Dermis microvascular lymphatic vessel endothelial cell (primary cell): ENCODE data around the gene SMIM35. TPM values are rescaled to one million over a fixed set of nuclear protein-coding genes. Genes with fewer than 3 reads are reported as not detected.
"Not testable (repeated sequence)": the region's sequence is repeated elsewhere in the genome, so short reads cannot be mapped to it uniquely, and the experiment has no call there.

Experiments used
- DNase-seq, 2 donors: peaks; one replicate each; pipeline versions ENCODE4 v3.0.0 to v3.0.0-alpha.2; 2010; ENCODE audit warnings: low read depth in 2 of 2
- total RNA-seq: library from RNA; depleted of rRNA; stranded (reverse); fragments of >200 nt; gene quantifications from 2 replicates; pipeline ENCODE4 v1.2.1, GENCODE V29; 2014

SMIM35 gene
- total RNA-seq, 1 donor from 2014 or later = not detected

DNA sequence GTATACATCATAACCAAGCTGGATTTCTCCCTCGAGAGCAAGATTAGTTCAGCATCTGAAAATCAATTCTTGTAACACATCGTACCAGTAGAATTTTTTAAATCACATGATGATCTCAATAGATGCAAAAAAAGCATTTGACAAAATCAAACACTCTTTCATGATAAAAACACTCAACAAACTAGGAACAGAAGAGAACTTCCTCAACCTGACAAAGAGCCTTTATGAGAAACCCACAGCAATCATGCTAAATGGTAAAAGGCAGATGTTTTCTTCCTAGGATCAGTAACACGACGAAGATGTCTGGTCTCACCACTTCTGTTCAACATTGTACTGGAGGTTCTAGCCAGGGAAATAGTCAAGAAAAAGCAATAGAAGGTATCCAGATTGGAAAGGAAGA lies 44.0 kb downstream of the SMIM35 start:
- no peak for DNase-seq

DNA sequence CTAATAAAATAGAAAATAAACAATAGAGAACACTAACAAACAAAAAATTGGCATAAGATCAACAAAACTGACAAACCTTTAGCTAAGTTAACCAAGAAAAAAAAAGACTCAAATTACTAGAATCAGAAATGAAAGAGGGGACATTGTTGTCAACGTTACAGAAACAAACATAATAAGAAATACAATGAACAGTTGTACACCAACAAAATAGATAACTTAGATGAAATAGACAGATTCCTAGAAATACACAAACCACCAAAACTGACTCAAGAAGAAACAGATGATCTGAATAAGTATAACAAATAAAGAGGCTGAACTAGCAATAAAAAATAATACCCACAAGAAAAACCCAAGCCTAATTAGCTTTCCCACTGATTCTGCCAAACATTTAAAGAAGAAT lies 44.6 kb downstream of the SMIM35 start:
- DNase-seq = no peak

DNA sequence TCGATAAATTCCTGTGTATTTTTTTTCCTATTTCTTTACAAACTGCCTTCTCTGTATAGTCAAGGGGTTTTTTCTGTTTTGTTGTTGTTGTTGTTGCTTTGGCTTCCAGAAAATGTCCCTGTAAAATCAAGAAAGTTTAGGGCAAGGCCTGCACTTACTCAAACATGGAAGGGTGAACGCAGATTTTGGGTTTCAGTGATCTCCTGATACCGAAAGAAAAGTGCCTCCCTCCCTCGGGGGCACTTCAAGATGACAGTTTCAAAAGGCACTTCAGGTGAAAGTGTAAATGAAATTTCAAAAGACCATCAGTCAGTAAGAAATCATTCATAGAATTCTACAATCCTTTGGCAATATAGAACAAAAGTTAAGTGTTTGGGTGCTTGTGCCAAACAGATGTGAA lies 53.3 kb downstream of the SMIM35 start:
- no peak for DNase-seq

DNA sequence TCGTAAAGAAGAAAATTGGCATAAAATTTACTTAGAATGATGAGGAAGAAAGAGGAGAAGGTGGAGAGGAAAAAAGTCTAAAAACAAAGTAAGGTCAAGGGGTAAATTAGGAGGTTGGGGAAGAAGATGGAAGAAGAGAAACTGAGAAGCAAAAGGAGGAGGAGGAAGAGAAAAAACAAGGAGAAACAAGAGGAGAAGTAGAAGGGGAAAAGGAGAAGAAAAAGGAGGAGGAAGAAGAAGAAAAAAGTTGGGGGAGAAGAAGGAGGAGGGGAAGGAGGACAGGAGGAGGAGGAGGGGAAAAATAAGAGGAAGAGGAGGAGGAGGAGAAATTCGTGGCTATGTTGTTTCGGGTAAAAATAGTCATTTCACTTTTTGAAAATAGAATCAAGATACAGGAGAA lies 58.1 kb downstream of the SMIM35 start:
- no peak for DNase-seq

DNA sequence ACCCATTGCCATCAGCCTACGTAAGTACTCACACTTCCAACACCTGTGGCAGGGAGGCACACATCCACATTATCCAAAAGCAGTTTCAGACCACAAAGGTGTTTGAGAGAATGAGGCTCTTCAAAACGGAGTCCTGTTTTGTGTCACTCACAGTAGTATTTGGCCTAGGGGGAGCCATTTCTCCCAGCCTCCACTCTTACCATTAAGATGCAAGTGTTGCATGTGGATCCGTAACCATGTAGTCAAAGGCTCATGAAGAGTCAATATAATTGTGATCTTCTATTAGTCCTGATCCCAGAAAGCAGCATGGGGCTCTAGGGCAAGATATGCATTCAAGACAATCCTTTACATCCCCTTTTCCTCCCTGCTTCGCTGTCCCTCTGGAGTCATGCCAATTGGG lies 59.1 kb downstream of the SMIM35 start:
- DNase-seq = no peak

DNA sequence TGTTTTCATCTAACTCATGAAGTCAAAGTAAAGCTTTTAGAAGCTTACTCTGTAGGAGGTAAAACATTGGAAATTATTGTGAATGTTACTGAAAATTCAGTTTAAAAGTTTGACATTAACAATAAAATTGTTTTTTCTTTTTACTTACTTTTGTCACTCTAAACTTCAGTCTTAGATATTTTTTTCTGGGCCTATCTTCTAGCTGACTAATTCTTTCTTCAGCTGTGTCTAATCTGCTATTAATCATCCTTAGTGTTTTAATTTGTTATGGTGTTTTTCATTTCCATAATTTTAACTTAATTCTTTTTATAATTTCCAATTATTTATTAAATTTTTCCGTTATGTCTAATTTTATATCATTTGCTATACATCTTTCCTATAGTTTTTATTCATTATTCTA lies 65.6 kb downstream of the SMIM35 start:
- no peak for DNase-seq

DNA sequence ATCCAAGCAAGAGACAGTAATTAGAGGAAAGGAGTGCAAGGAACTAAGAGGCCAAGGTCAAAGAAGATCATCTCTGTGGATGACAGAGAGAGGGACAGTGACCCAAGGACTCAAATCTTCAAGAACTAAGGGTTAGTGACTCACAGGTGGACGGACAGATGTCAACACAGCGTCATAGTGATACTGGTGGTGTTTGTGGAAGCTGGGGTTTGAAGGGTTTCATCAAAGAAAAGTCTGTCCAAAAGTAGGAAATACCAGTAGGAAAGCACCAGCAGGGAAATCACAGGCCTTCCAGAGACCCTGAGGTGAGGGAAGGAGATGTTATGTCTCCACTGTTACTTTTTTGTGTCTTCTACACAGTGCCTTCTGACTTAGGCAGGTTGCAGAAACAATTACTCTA lies 68.4 kb downstream of the SMIM35 start:
- no peak for DNase-seq

DNA sequence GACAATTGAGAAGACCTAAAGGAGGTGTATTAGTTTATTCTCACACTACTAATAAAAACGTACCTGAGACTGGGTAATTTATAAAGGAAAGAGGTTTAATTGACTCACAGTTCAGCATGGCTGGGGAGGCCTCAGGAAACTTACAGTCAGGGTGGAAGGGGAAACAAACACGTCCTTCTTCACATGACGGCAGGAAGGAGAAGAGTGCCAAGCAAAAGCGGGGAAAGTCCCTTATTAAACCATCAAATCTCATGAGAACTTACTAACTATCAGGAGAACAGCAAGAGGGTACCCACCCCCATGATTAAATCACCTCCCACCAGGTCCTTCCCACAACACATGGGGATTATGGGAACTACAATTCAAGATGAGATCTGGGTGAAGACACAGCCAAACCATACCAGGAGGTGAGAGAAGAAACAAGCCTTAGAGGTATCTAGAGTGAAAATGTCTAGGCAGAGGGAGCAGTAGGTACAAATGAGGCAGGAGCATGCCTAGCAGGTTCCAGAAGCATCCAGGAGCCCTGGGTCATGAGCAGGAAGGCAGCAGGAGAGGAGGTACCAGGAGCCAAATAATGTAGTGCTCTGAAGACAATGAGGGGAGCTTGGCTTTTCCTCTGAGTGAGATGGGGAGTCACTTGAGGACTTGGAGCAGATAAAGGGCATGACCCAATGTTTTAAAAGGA lies 69.0 kb downstream of the SMIM35 start:
- DNase-seq = no peak

DNA sequence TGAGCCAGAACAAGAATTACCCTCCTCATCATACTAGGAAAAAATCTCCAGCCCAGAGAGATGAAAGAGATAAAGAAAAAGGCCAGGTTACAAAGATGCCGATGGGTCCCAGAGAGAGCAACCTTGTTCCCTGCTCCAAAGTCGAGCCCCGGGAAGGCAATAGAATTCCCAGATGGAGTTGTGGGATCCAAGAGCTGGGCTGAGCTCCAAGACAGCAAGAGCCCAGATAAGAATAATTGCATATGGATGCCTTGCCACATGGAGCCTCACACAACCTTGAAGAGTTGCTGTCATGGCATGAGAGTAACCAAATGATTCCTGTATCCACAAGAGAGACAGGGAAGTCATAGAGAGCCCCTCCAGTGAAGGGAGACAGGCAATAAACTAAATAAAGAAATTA lies 69.7 kb downstream of the SMIM35 start:
- no peak for DNase-seq

DNA sequence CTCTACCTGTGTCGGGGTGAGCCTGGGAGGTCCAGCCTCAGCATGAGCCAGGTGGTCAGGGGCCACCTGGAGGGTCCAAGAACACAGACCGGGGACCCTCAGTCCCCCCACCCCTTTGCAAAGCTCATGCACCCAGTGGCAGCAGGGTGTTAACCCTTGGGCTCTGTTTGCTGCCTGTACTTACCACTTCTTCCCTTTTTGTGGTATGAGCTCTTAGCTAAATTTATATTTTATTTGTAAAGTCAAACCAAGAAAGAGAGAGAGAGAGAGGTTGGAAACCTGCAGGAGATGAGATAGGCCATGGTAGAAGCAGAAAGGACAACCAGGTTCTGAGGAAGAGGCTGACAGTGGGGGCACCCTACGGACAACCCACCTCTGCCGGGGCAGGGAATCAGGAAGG lies 70.7 kb downstream of the SMIM35 start:
- no peak for DNase-seq

DNA sequence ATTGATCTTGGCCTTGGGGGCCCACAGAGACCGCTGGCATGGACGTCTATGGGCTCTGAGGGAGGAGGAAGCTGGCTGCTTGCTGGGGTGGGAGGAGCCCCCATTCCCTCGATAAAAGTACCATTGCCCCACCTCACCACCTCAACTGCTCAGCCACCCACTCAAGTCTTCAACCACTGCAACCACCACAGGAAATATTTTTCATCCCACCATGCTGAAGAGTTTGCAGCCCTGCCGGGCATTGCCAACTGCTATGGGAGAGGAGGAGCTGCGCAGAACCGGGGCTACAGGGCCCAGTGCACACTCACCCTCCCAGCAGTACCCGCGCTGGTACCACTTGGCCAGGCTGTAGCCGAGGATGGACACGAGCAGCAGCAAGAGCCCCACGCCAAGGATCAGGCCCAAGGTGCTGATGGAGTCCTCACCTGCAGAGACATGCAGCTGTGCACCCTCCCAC lies 71.3 kb downstream of the SMIM35 start:
- DNase-seq = no peak

DNA sequence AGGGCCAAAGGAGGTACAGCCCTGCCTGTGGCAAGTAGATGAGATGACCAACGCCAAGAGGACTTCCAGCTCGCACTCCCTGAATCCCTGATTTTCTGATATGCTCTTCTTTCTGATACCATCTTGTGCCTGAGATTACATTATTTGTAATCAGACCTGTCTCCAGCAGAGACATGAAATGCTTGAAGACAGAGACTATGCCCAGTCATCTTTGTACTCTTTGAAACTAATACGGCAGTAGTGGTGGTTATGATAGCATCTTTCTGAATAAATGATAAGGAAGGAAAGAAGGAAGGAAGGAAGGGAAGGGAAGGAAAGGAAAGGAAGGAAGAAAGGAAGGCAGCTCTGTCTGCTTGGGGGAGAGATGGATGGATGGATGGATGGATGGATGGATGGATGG lies 72.7 kb downstream of the SMIM35 start:
- DNase-seq = no peak

DNA sequence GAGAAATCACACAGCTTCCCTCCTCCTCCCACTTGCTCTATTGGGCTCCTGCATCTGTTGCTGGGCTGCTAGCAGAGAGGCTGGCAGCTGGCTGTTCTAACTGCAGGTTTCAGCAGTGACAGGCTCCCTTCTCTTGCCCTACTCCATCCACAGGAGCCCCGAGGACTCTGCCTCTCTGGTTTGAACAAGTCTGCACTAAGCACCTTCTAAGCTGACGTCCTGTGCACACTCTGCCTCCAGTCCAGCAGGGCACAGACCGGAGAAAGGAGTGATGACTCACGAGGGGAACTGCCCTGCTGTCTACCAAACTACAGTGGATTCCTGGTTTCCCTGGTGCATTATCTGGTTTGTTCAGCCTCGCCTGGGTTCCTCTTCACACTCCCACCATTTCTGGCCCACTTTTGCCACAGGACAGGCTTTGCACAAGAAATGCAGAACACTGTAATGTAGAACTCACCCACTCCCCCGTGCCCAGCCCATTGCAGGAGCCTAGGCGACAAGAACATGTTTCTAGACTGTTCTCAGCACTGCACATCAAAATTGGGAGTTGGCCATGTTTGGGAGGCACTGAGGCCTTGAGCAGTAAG lies 74.6 kb downstream of the SMIM35 start:
- peak in 1 of 2 donors; percentile 12 for DNase-seq

DNA sequence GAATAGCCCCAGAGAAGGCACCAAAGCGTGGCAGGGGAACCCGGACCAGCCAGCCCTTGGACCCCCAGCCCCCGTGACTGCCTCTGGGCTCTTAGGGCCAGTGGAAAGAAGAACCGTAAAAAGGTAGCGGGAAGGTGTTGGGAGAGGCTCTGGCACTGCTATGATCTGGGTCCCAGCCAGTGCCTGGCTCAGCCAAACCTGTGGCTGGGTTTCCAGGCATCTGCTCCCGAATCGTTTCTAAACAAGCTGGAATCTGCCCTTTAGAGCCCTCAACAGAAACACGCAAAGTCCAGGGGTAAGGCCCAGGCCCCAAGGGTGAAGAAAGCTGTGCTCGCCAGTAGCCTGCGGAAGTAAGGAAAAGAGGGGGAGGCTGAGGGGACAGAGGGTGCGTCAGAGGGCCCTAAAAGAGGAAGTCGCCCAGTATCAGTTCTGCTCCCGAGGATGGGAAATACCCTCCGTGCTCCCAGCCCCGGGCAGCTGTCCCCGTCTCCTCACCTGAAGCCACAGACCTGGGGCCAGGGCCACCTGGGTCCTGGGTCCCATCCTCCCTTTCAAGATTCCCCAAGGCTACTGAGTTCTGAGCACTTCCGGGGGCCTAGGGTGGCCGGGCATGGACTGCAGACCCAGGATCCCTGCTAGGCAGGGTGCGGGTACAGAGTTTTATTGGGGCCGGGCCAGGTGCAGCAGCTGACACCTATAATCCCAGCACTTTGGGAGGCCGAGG lies 75.9 kb downstream of the SMIM35 start:
- no peak for DNase-seq

DNA sequence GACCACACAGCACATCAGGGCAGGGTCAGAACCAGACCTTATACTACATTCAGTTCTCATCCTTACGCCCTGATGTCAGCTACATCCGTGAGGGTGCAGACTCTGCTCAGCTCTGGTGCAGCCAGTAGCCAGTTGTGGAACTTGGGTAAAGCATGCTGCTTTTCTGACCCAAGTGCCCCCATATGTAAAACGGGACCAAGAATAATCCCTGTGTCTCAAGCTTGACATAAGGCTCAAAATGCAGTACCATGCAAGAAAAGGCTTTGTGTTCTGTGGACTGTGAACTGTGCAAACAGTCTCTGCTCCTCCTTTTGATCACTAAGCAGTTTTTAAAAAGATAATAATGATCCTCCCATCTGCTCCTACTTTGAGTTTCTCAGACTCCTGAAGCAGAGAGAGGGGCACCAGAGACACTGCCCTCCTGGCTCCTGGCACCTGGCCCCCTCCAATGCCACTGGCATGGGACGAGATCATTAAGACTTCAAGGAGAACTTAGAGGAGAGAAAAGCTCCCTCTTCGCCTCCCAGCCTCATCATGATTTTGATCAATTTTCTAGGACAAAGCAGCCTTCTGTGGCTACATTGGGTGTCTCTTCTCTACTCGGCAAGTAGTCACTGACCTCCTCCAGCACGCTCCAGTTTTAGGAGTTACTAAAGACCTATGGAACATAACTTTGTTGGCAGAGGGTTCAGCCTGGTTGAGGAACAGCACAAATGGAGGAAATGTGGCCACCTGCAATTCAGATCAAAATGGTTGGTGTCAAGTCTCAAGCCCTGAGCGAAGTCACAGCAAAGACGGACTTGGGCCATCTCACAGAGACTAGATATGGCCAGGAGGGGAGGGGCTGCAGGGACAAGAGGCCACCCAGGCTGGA lies 76.7 kb downstream of the SMIM35 start:
- DNase-seq = no peak

DNA sequence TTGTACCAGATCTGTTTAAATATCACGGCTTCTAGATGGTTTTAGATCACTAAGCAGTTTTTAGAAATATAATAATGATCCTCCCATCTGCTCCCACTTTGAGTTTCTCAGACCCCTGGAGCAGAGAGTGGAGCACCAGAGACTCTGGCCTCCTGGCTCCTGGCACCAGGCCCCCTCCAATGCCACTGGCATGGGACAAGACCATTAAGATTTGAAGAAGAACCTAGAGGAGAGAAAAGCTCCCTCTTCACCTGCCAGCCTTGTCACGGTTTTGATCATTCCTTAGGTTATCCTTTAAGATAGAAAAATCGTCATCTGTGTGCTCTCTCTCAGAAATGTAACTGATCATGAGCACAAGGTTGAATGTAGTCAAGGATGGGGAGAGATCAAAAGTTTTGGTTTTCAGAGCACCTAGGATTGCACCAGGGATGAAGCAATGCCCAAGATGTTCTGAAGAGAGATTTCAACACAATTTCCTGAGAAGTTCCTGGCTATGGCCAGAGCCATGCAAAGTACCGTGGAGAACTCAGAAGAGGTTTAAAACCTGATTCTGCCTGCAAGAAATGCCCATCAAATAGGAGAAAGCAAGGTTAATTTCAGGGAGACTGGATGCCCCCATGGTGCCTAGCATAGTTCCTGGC lies 78.4 kb downstream of the SMIM35 start:
- no peak for DNase-seq

DNA sequence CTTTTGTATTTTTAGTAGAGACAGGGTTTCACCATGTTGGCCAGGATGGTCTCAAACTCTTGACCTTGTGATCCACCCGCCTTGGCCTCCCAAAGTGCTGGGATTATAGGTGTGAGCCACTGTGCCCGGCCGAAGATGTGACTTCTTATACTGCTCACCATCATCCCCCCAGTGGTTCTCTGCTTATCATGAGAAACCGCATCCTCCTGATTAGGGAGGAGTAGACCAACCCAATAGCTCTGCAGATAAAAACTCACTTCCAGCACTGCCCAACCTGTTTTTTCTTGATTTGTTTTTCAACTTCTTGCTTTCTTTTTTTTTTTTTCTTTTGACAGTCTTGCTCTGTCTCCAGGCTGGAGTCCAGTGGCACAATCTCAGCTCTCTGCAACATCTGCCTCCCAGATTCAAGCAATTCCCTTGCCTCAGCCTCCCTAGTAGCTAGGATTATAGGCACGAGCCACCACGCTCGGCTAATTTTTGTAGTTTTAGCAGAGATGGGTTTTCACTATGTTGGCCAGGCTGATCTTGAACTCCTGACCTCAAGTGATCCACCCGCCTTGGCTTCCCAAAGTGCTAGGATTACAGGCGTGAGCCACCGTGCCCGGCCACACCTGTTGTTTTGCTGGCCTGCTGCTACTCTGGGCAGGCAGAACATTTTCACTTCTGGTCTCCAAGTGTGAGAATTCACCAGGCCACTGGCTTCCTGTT lies 79.0 kb downstream of the SMIM35 start:
- not testable (repeated sequence) for DNase-seq

DNA sequence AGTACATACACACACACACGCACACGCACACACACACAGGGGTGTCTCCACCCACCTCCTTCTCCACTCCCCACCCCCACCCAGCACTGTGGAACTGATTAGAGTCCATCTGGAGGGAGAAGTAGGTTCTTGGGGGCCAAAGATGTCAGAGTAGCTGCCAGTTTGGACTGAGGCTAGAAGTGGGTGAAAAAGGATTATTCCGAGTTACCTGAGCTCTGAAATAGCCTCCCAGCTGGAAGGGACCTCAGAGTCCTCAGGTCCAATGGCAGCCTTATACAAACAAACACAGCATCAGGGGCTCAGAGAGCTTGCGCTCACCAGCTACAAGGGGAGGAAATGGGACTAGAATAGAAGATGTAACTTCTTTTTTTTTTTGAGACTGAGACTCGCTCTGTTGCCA lies 79.7 kb downstream of the SMIM35 start:
- DNase-seq = no peak

DNA sequence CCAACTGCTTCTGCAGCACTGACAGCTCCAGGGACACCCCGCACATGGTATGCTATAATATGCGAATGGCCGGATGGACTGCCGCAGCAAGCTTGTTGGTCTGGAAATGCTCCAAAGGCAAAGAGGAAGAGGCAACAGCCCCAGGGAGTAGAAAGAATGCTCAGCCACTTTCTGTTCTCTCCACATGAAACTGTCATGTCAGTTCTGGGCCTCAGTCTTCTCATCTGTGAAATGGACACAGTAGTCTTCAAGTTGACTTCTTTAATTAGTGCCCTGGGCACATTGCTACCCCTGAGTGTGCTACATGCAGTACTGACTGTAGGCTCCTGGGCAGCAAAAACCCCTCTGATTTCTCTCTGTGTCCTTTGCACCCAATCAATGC lies 80.6 kb downstream of the SMIM35 start:
- no peak for DNase-seq

DNA sequence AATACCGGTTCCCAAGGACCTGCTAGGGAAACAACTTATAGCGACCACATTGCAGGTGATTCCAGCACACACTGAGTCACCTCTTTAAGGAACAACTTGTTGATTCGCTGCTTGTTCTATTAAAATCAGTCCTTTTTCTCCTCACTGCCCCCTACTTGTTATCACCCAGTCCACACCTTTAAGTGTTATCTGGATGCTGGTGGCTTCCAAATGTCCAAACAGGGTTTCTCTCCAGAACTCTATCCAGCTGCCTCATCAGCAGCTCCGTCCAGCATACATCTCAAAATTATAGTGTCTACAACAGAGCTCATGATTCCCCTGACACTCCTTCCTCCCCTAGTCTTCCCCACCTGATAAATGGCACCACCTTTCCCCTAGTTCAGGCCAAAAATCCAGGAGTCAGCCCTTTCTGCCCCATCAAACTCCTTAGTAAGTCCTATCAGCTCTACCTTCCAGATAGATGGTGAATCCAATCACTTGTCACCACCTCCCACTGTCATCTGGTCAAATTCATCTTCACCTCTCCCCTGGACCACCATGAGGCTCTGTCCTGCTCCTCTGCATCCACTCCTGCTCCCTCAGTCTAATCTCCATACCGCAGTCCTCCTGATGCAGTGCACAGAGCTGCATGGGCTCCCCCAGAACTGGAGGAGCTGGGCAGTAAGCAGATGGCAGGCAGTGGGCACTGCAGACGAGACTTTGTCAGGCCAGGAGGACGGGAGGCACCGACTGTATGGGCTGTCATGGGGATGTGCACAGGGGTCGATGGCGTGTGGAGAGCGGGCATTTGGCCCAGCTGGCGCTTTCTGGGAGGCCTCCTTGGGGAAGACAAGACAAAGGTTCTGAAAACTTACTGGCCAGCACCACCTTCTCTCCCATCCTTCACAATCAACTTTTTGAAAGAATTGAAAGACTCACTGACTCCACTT lies 81.3 kb downstream of the SMIM35 start:
- DNase-seq = no peak
